OCI-LY7 (cell line): ENCODE results near the gene COL2A1. TPM values are rescaled to one million over a fixed set of nuclear protein-coding genes. Genes with fewer than 3 reads are reported as not detected.

Source experiments
- Bru-seq: library from RNA; stranded (reverse); fragments of 400-500 nt; gene quantifications from one replicate; lab custom pipeline; 2021; lab: Mats Ljungman, UMichigan
- BruChase-seq, 2 experiments: library from RNA; stranded (reverse); fragments of 400-500 nt; gene quantifications; one replicate each; lab custom pipeline; 2021; lab: Mats Ljungman, UMichigan
- BruUV-seq: library from RNA; stranded (reverse); fragments of 400-500 nt; replicated peaks from 2 replicates; lab custom pipeline; 2021; lab: Mats Ljungman, UMichigan
- CTCF ChIA-PET: fragments of 300-600 bp; sonication (Branson Sonifier 250); formaldehyde crosslinking; loops from one replicate; lab custom pipeline; 2022; ENCODE audit warnings: antibody characterized with exemption; ENCODE audit not compliant: unreplicated experiment; lab: Charles Lee
- POLR2A ChIA-PET: fragments of 300-600 bp; sonication (Branson Sonifier 250); formaldehyde crosslinking; loops from one replicate; lab custom pipeline; 2022; ENCODE audit warnings: antibody characterized with exemption; lab: Charles Lee
- DNase-seq: peaks from one replicate; pipeline ENCODE4 v3.0.0-alpha.2; 2015; ENCODE audit warnings: low spot score
- H2AFZ ChIP-seq: fragments of 200-600 bp; sonication (generic), shearing (Covaris generic); 2 replicates; pipeline ENCODE4 v1.6.1; 2014; ENCODE audit warnings: mild to moderate bottlenecking, antibody characterized with exemption, low read length, moderate library complexity
- H3K27ac ChIP-seq: fragments of 200-600 bp; sonication (generic); 2 replicates; pipeline ENCODE4 v1.5.1; 2014; ENCODE audit warnings: mixed run types, low read depth, mild to moderate bottlenecking, moderate library complexity, low read length, inconsistent platforms; ENCODE audit not compliant: poor library complexity, severe bottlenecking
- H3K36me3 ChIP-seq: fragments of 200-600 bp; sonication (generic); 2 replicates; pipeline ENCODE4 v1.6.1; 2014; ENCODE audit warnings: mild to moderate bottlenecking, antibody characterized with exemption, low read length, moderate library complexity, mixed read lengths; ENCODE audit not compliant: insufficient read depth
- H3K4me1 ChIP-seq: fragments of 200-600 bp; sonication (generic); 2 replicates; pipeline ENCODE4 v1.5.1; 2014; ENCODE audit warnings: mild to moderate bottlenecking, low read length; ENCODE audit not compliant: insufficient read depth, poor library complexity, severe bottlenecking
- H3K4me2 ChIP-seq: fragments of 200-600 bp; sonication (generic); 2 replicates; pipeline ENCODE4 v1.6.1; 2014; ENCODE audit warnings: mild to moderate bottlenecking, low read length
- H3K4me3 ChIP-seq: fragments of 200-600 bp; sonication (generic); 2 replicates; pipeline ENCODE4 v1.5.1; 2014; ENCODE audit warnings: mild to moderate bottlenecking, low read depth, low read length; ENCODE audit not compliant: poor library complexity, severe bottlenecking
- H3K79me2 ChIP-seq: fragments of 200-600 bp; sonication (generic); 2 replicates; pipeline ENCODE4 v1.6.1; 2016; ENCODE audit warnings: low read depth, mild to moderate bottlenecking, low read length, moderate library complexity, mixed read lengths; ENCODE audit not compliant: insufficient read depth
- H3K9me2 ChIP-seq: fragments of 200-600 bp; sonication (generic); 2 replicates; pipeline ENCODE4 v1.6.1; 2016; ENCODE audit warnings: mild to moderate bottlenecking, low read length, mixed read lengths; ENCODE audit not compliant: insufficient read depth
- H3K9me3 ChIP-seq: fragments of 200-600 bp; sonication (generic); 2 replicates; pipeline ENCODE4 v1.6.1; 2014; ENCODE audit warnings: mild to moderate bottlenecking, mixed run types, low read length, mixed read lengths
- H4K20me1 ChIP-seq: fragments of 200-600 bp; sonication (generic); 2 replicates; pipeline ENCODE4 v1.6.1; 2014; ENCODE audit warnings: mild to moderate bottlenecking, antibody characterized with exemption, low read length, moderate library complexity, mixed read lengths; ENCODE audit not compliant: insufficient read depth
- EZH2phosphoT487 ChIP-seq: fragments of 200-600 bp; sonication (generic); IDR thresholded peaks from 2 replicates; pipeline ENCODE4 v1.6.1; 2018; ENCODE audit warnings: low read depth, borderline replicate concordance, mild to moderate bottlenecking, mixed run types, antibody characterized with exemption, low read length, moderate library complexity, mixed read lengths
- intact Hi-C: fragments of 100-400 bp; cut with micrococcal nuclease; formaldehyde crosslinking; loops from one replicate; pipeline ENCODE4 v1.10.0; 2022; ENCODE audit not compliant: unreplicated experiment
- long read RNA-seq: library from polyadenylated mRNA; stranded (forward); transcript quantifications from one replicate; pipeline ENCODE4 v2.0.0, GENCODE V29; 2022
- total RNA-seq, 2 experiments: library from RNA; depleted of rRNA in 1 of 2; stranded (reverse); fragments of >200 nt in 1 of 2; shearing (Covaris generic) in 1 of 2; gene quantifications; 2 replicates each; pipeline ENCODE4 v1.2.3, GENCODE V29; 2014 to 2022
- TF ChIP-seq, protein P1 (sequence below): fragments of 200-600 bp; sonication (generic); conservative IDR thresholded peaks from 2 replicates; pipeline ENCODE4 v1.5.1; 2014; ENCODE audit warnings: mild to moderate bottlenecking, antibody characterized with exemption, low read length, moderate library complexity, mixed read lengths

The COL2A1 gene
- 0.03 TPM in 1 of 2 replicates, not detected in the other for total RNA-seq (2014; rRNA removed; shearing (Covaris generic))
- total RNA-seq (2022), result 0.08 TPM in 1 of 2 replicates, not detected in the other
- Bru-seq, nascent RNA, result percentile 11 among the genes with signal in this experiment
- not detected for BruChase-seq, experiment 1, labeled RNA remaining after a 6-hour chase
- BruChase-seq, experiment 2, labeled RNA remaining after a 2-hour chase, result percentile 9 among the genes with signal in this experiment
- long read RNA-seq, result 0 reads

- no TSS peak for BruUV-seq
- no peaks in the 10 kb centered on the region for H3K4me1 ChIP-seq
- no peaks in the 10 kb centered on the region for H3K9me2 ChIP-seq
- H4K20me1 ChIP-seq, result no peaks in the 10 kb centered on the region
- ChIA-PET POLR2A (no interaction called here), CTCF (no interaction called here)
- TF ChIP-seq, protein P1, sequence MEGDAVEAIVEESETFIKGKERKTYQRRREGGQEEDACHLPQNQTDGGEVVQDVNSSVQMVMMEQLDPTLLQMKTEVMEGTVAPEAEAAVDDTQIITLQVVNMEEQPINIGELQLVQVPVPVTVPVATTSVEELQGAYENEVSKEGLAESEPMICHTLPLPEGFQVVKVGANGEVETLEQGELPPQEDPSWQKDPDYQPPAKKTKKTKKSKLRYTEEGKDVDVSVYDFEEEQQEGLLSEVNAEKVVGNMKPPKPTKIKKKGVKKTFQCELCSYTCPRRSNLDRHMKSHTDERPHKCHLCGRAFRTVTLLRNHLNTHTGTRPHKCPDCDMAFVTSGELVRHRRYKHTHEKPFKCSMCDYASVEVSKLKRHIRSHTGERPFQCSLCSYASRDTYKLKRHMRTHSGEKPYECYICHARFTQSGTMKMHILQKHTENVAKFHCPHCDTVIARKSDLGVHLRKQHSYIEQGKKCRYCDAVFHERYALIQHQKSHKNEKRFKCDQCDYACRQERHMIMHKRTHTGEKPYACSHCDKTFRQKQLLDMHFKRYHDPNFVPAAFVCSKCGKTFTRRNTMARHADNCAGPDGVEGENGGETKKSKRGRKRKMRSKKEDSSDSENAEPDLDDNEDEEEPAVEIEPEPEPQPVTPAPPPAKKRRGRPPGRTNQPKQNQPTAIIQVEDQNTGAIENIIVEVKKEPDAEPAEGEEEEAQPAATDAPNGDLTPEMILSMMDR, result no peak
- TF ChIP-seq EZH2phosphoT487, result no peak
- intact Hi-C loops, result no loop called here
- H3K79me2 ChIP-seq, result no peaks in the 10 kb centered on the region
- no peak within 1 kb of the TSS for H3K4me2 ChIP-seq
- H3K4me3 ChIP-seq, result no peak within 1 kb of the TSS
- H2AFZ ChIP-seq, result no peak within 1 kb of the TSS
- H3K27ac ChIP-seq, result no peak within 1 kb of the TSS
- DNase-seq, result no peak
- no peaks in the 10 kb centered on the region for H3K36me3 ChIP-seq
- no peaks in the 10 kb centered on the region for H3K9me3 ChIP-seq
These were observed at the start of gene COL2A1 for GRCh38 chr12:48004053-48004941. Gene COL2A1, minus strand, starts transcription at chr12:48004476. Its CDS starts 155 bp downstream, at chr12:48004321.

GRCh38 chr12:48053883-48054282 is 49.6 kb upstream of the COL2A1 start:
- no peak overlapping the region for H3K27ac ChIP-seq
- H3K36me3 ChIP-seq, result peaks cover 50% of the 10 kb centered on the region
- H2AFZ ChIP-seq, result no peak overlapping the region
- H3K79me2 ChIP-seq, result no peaks in the 10 kb centered on the region
- H3K4me2 ChIP-seq, result no peak overlapping the region
- no peak overlapping the region for H3K4me3 ChIP-seq
- BruUV-seq, result no TSS peak
- ChIA-PET CTCF (no interaction called here), POLR2A (interaction anchor here (0.6 to 1.5 kb wide), 4 partner anchors 10 to 642 kb away, joined by 3 to 5 read pairs (median 3); no protein-coding TSS in a partner anchor)
- H3K4me1 ChIP-seq, result no peaks in the 10 kb centered on the region
- no peak for DNase-seq
- H4K20me1 ChIP-seq, result no peaks in the 10 kb centered on the region
- H3K9me2 ChIP-seq, result no peaks in the 10 kb centered on the region
- TF ChIP-seq EZH2phosphoT487, result no peak
- TF ChIP-seq, protein P1, result no peak
- peaks cover 8% of the 10 kb centered on the region for H3K9me3 ChIP-seq
- intact Hi-C loops, result loop anchor here (10.0 kb wide), 1 partner anchor 611 kb away; no protein-coding TSS in a partner anchor
